ENCODE data around the gene GARIN5A. TPM values are rescaled to one million over a fixed set of nuclear protein-coding genes. Genes with fewer than 3 reads are reported as not detected.

GARIN5A gene
- total and polyA plus RNA-seq, 2 of the 8 experiments (the other 6 are each of a cell fraction or from before 2014, with no cell fraction given) = 9.1 to 18.5 TPM

DNA sequence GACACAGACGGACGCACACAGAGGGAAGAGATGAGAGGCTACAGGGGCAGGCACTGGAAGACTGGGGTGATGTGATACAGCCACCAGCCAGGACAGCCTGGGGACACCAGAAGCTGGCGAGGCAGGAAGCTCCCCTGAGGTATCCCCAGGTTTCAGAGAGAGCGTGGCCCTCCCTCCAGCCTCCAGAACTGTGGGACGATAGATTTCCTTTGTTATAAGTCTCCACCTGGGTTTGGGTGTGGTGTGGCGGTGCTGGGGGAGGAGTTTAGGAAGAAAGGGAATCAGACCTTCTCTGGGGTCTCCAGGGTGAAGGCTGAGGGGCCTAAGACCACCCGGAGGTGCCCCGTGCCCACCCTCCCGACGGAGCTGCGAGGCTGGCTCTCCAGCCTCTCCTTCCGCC, 39.8 kb upstream of the GARIN5A start:
- H2BK20ac ChIP-seq (ENCODE audit: low read length) = no peak overlapping the region
- peaks cover 0 to 3% (median 1%) of the 10 kb centered on the region in 4 experiments; a peak in 2 of 7 replicates for H3K4me1 ChIP-seq (replicated peaks in 1 of 4; ENCODE audit: control insufficient read depth in 3 of 4, insufficient read depth in 4 of 4, low read length in 3 of 4)
- DNase-seq (ENCODE audit: low read depth in 1 of 2, low spot score in 2 of 2) (no peak), FAIRE-seq (no peak)
- no peak overlapping the region for H2BK12ac ChIP-seq (ENCODE audit: low read depth, low read length)
- H3K27me3 ChIP-seq (replicated peaks in 1 of 4; ENCODE audit: control insufficient read depth in 3 of 4, extremely low read depth in 1 of 4, insufficient read depth in 3 of 4, low read length in 3 of 4) = peaks cover 0 to 10% (median 4%) of the 10 kb centered on the region in 4 experiments; a peak in 6 of 7 replicates
- no peaks in the 10 kb centered on the region; a peak in 1 of 4 replicates for H3K9me3 ChIP-seq (ENCODE audit: insufficient read depth in 2 of 2, low read depth in 1 of 2, low read length in 1 of 2)
- no peak overlapping the region for H3K4me3 ChIP-seq (ENCODE audit: extremely low read depth in 1 of 4, insufficient read depth in 2 of 4, low read depth in 3 of 4, low read length in 4 of 4)
- peaks cover 0 to 19% (median 0%) of the 10 kb centered on the region in 4 experiments; a peak in 2 of 8 replicates for H3K36me3 ChIP-seq (ENCODE audit: control insufficient read depth in 2 of 4, insufficient read depth in 4 of 4, low read length in 3 of 4)
- H3K4ac ChIP-seq (replicated peaks; ENCODE audit: insufficient read length, low read depth, low read length) = no peak overlapping the region
- H3K14ac ChIP-seq (ENCODE audit: insufficient read length) = no peak overlapping the region
- H3K56ac ChIP-seq (replicated peaks; ENCODE audit: insufficient read length, low read depth, low read length) = no peak overlapping the region
- H2BK5ac ChIP-seq (ENCODE audit: low read depth, low read length) = no peak overlapping the region
- H3K23me2 ChIP-seq (ENCODE audit: low read depth, low read length) = no peaks in the 10 kb centered on the region; the same call in 1 of the 2 replicates
- no peaks in the 10 kb centered on the region for H3K79me1 ChIP-seq (ENCODE audit: low read depth, low read length)
- peak overlapping the region; percentile 71; the same call in 1 of the 2 replicates for H4K8ac ChIP-seq (ENCODE audit: extremely low read depth, insufficient read depth, low read length)
- ChIA-PET CTCF (ENCODE audit: partially characterized antibody) (interaction anchor here (1.0 to 19.3 kb wide), 4 partner anchors 21 to 182 kb away, joined by 3 to 206 read pairs (median 5); no protein-coding TSS in a partner anchor), POLR2A (ENCODE audit: partially characterized antibody) (interaction anchor here (0.6 to 1.9 kb wide), 5 partner anchors 14 to 91 kb away, joined by 3 to 4 read pairs (median 3); no protein-coding TSS in a partner anchor)
- H2BK15ac ChIP-seq (ENCODE audit: low read length) = no peak overlapping the region
- WGBS, 2 experiments (ENCODE audit: extremely low coverage in 1 of 2, insufficient coverage in 1 of 2, insufficient read length in 1 of 2, insufficient replicate concordance in 2 of 2, low coverage in 1 of 2, low lambda C conversion rate in 2 of 2, missing lambda C conversion rate in 1 of 2) = 70% methylated on average over 10 of the region's 12 CpGs; no CpG with 5 or more reads in 1 of the 2 experiments
- no peak overlapping the region for H3K9ac ChIP-seq (replicated peaks in 1 of 4; ENCODE audit: extremely low read depth in 1 of 4, low read depth in 3 of 4, low read length in 3 of 4)
- no peaks in the 10 kb centered on the region for H3K79me2 ChIP-seq (ENCODE audit: control insufficient read depth in 1 of 2, insufficient read depth in 2 of 2, low read length in 2 of 2)
- no peak overlapping the region for H4K5ac ChIP-seq (ENCODE audit: insufficient read length, low read depth, low read length)
- no peak overlapping the region for H3K18ac ChIP-seq (ENCODE audit: extremely low read depth, low read length)
- H4K20me1 ChIP-seq (replicated peaks in 1 of 2; ENCODE audit: control insufficient read depth in 1 of 2, insufficient read depth in 2 of 2, low read length in 2 of 2) = peaks cover 0 to 9% of the 10 kb centered on the region in 2 experiments
- no peak overlapping the region for H3K27ac ChIP-seq (ENCODE audit: low read depth, low read length)
- H2BK120ac ChIP-seq (replicated peaks; ENCODE audit: low read depth, low read length) = no peak overlapping the region
- no peak overlapping the region for H4K91ac ChIP-seq (replicated peaks; ENCODE audit: insufficient read length, low read length)
- H3K23ac ChIP-seq (ENCODE audit: insufficient read length) = no peak overlapping the region
- no peak overlapping the region for H2AFZ ChIP-seq (ENCODE audit: low read length)
- TF ChIP-seq CHD2 (IDR thresholded peaks at IDR 0.05; ENCODE audit: low read length) (no peak), BACH1 (IDR thresholded peaks at IDR 0.05; ENCODE audit: low read length) (no peak), CEBPB (IDR thresholded peaks at IDR 0.05; ENCODE audit: low read depth, low read length) (no peak), EP300 (IDR thresholded peaks at IDR 0.05; ENCODE audit: borderline replicate concordance in 1 of 2, low read depth in 2 of 2, low read length in 2 of 2) (no peak), SIN3A (conservative IDR thresholded peaks at IDR 0.05 in 1 of 2, IDR thresholded peaks at IDR 0.05 in 1 of 2; ENCODE audit: low read depth in 1 of 2, low read length in 2 of 2) (no peak), NRF1 (IDR thresholded peaks at IDR 0.05; ENCODE audit: low read depth, low read length) (no peak), KDM5A (IDR thresholded peaks at IDR 0.05; ENCODE audit: low read length) (no peak), CBX8 (IDR thresholded peaks at IDR 0.05; ENCODE audit: borderline replicate concordance, low read depth, low read length) (no peak)
- TF ChIP-seq, protein P1, sequence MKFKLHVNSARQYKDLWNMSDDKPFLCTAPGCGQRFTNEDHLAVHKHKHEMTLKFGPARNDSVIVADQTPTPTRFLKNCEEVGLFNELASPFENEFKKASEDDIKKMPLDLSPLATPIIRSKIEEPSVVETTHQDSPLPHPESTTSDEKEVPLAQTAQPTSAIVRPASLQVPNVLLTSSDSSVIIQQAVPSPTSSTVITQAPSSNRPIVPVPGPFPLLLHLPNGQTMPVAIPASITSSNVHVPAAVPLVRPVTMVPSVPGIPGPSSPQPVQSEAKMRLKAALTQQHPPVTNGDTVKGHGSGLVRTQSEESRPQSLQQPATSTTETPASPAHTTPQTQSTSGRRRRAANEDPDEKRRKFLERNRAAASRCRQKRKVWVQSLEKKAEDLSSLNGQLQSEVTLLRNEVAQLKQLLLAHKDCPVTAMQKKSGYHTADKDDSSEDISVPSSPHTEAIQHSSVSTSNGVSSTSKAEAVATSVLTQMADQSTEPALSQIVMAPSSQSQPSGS (IDR thresholded peaks at IDR 0.05; ENCODE audit: low read length) = no peak
- TF ChIP-seq, protein P2, sequence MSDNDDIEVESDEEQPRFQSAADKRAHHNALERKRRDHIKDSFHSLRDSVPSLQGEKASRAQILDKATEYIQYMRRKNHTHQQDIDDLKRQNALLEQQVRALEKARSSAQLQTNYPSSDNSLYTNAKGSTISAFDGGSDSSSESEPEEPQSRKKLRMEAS (IDR thresholded peaks at IDR 0.05) = no peak
- no peak overlapping the region for H2AK5ac ChIP-seq (ENCODE audit: low read depth, low read length)
- H3K4me2 ChIP-seq (ENCODE audit: insufficient read depth in 1 of 2, low read depth in 2 of 2, low read length in 2 of 2) = no peak overlapping the region
